Fibroblast of lung (primary cell): ENCODE measurements around the gene IGSF9.

ENCODE experiments used
- EZH2 ChIP-seq: IDR thresholded peaks from 2 replicates; pipeline ENCODE4 v1.5.1; 2012; ENCODE audit warnings: low read length, control low read depth, mild to moderate bottlenecking; ENCODE audit errors: missing control alignments
- TF ChIP-seq, protein P1 (sequence below), 2 donors: IDR thresholded peaks in 1 of 2; conservative IDR thresholded peaks in 1 of 2; 1 replicate in 1 of 2; 2 replicates in 1 of 2; pipeline ENCODE4 v1.5.1; 2011 to 2012; ENCODE audit warnings: low read length in 2 of 2, control low read depth in 1 of 2, inconsistent platforms in 1 of 2, low read depth in 1 of 2, mild to moderate bottlenecking in 1 of 2

DNA sequence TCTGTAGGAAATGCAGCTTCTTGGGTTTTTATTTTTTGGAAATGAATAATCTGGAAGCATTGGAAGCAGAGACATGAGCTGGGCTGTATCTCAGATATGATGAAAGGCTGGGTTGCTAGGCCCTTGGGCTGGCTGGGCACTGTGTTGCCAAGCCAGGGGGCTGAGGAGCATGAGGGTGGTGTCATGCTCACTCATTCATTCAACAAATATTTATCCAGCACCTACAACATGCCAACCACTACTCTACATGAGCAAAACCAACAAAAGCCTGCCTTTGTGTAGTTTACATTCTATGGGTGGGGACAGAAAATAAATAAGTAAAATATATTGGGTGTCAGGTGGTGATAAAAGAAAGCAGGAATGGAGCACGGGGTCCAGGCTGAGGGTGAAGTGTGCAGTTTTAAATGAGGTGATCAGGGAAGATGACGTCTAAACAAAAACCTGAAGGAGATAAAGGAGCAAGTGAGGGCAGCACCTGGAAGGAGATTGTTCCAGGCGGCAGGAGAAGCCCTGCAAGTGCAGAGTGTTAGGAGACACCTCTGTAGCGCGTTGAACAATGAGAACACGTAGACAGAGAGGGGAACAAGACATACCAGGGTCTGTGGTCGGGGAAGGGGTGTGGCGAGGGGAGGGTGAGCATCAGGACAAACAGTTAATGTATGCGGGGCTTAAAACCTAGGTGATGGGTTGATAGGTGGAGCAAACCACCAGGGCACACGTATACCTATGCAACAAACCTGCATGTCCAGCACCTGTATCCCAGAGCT lies 31.0 kb downstream of the IGSF9 start:
- TF ChIP-seq, protein P1, sequence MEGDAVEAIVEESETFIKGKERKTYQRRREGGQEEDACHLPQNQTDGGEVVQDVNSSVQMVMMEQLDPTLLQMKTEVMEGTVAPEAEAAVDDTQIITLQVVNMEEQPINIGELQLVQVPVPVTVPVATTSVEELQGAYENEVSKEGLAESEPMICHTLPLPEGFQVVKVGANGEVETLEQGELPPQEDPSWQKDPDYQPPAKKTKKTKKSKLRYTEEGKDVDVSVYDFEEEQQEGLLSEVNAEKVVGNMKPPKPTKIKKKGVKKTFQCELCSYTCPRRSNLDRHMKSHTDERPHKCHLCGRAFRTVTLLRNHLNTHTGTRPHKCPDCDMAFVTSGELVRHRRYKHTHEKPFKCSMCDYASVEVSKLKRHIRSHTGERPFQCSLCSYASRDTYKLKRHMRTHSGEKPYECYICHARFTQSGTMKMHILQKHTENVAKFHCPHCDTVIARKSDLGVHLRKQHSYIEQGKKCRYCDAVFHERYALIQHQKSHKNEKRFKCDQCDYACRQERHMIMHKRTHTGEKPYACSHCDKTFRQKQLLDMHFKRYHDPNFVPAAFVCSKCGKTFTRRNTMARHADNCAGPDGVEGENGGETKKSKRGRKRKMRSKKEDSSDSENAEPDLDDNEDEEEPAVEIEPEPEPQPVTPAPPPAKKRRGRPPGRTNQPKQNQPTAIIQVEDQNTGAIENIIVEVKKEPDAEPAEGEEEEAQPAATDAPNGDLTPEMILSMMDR (conservative IDR thresholded peaks at IDR 0.05 in 1 of 2, IDR thresholded peaks at IDR 0.05 in 1 of 2; ENCODE audit: low read depth in 1 of 2, low read length in 2 of 2), result no peak
- no peak for TF ChIP-seq EZH2
